HepG2 (cell line): Measurements from ENCODE around the gene FXR2. TPM values are rescaled to one million over a fixed set of nuclear protein-coding genes. Genes with fewer than 3 reads are reported as not detected.

ENCODE experiments used
- ATRX ChIP-seq: sonication (generic); formaldehyde crosslinking; IDR thresholded peaks from 2 replicates; pipeline ENCODE4 v1.4.0; 2020; ENCODE audit warnings: missing genetic modification reagents, borderline replicate concordance
- BHLHE40 ChIP-seq: IDR thresholded peaks from 2 replicates; pipeline ENCODE4 v1.6.1; 2011; ENCODE audit warnings: low read length, improper control_type of control experiment
- CCDC6 ChIP-seq: sonication (generic); formaldehyde crosslinking; IDR thresholded peaks from 2 replicates; pipeline ENCODE4 v1.8.1; 2022; ENCODE audit warnings: mild to moderate bottlenecking, missing genetic modification reagents, moderate library complexity
- FIP1L1 ChIP-seq: fragments of 200-400 bp; formaldehyde crosslinking; IDR thresholded peaks from 2 replicates; pipeline ENCODE4 v1.6.1; 2018; ENCODE audit warnings: low read depth, mild to moderate bottlenecking, low read length, moderate library complexity, borderline replicate concordance; ENCODE audit not compliant: insufficient read depth
- HNRNPK ChIP-seq: fragments of 200-400 bp; formaldehyde crosslinking; IDR thresholded peaks from 2 replicates; pipeline ENCODE4 v1.6.1; 2018; ENCODE audit warnings: low read length, low read depth, moderate library complexity, mild to moderate bottlenecking; ENCODE audit not compliant: poor library complexity, severe bottlenecking
- KAT2B ChIP-seq: fragments of 150-350 bp; IDR thresholded peaks from 2 replicates; pipeline ENCODE4 v1.6.1; 2014; ENCODE audit warnings: low read depth, low read length, borderline replicate concordance
- MEF2D ChIP-seq: sonication (generic); formaldehyde crosslinking; IDR thresholded peaks from 2 replicates; pipeline ENCODE4 v1.5.1; 2020; ENCODE audit warnings: mild to moderate bottlenecking, missing genetic modification reagents
- MEIS1 ChIP-seq: sonication (generic); formaldehyde crosslinking; IDR thresholded peaks from 2 replicates; pipeline ENCODE4 v1.9.0; 2021; ENCODE audit warnings: mild to moderate bottlenecking, missing genetic modification reagents, moderate library complexity, borderline replicate concordance
- PHF8 ChIP-seq: sonication (generic); formaldehyde crosslinking; IDR thresholded peaks from 2 replicates; pipeline ENCODE4 v1.5.0; 2020; ENCODE audit warnings: missing genetic modification reagents
- PLRG1 ChIP-seq: fragments of 450-650 bp; conservative IDR thresholded peaks from 2 replicates; pipeline ENCODE4 v1.6.1; 2016
- REPIN1 ChIP-seq: sonication (generic); formaldehyde crosslinking; IDR thresholded peaks from 2 replicates; pipeline ENCODE4 v1.8.0; 2022; ENCODE audit warnings: missing genetic modification reagents, low read depth, mild to moderate bottlenecking, borderline replicate concordance
- SMARCE1 ChIP-seq: fragments of 450-650 bp; IDR thresholded peaks from 2 replicates; pipeline ENCODE4 v1.6.1; 2017; ENCODE audit warnings: borderline replicate concordance
- SNAPC2 ChIP-seq: sonication (generic); formaldehyde crosslinking; IDR thresholded peaks from 2 replicates; pipeline ENCODE4 v1.8.1; 2022; ENCODE audit warnings: mild to moderate bottlenecking, missing genetic modification reagents
- ZFP62 ChIP-seq: sonication (generic); formaldehyde crosslinking; IDR thresholded peaks from 2 replicates; pipeline ENCODE4 v1.4.0; 2020; ENCODE audit warnings: missing genetic modification reagents
- ZFX ChIP-seq: sonication (generic); formaldehyde crosslinking; IDR thresholded peaks from 2 replicates; pipeline ENCODE4 v1.4.0; 2020; ENCODE audit warnings: mild to moderate bottlenecking, low read depth, missing genetic modification reagents, moderate library complexity
- ZIK1 ChIP-seq: sonication (generic); formaldehyde crosslinking; IDR thresholded peaks from 2 replicates; pipeline ENCODE4 v1.5.0; 2020; ENCODE audit warnings: mild to moderate bottlenecking, low read depth, missing genetic modification reagents, borderline replicate concordance
- ZNF143 ChIP-seq: sonication (generic); formaldehyde crosslinking; IDR thresholded peaks from 2 replicates; pipeline ENCODE4 v1.4.0; 2020; ENCODE audit warnings: missing genetic modification reagents
- ZNF230 ChIP-seq: sonication (generic); formaldehyde crosslinking; IDR thresholded peaks from 2 replicates; pipeline ENCODE4 v1.4.0; 2020; ENCODE audit warnings: mild to moderate bottlenecking, missing genetic modification reagents
- ZNF329 ChIP-seq: sonication (generic); formaldehyde crosslinking; IDR thresholded peaks from 2 replicates; pipeline ENCODE4 v1.9.0; 2021; ENCODE audit warnings: low read depth, mild to moderate bottlenecking, missing genetic modification reagents
- ZNF564 ChIP-seq: sonication (generic); formaldehyde crosslinking; IDR thresholded peaks from 2 replicates; pipeline ENCODE4 v1.8.1; 2023; ENCODE audit warnings: mild to moderate bottlenecking, missing genetic modification reagents
- ZNF577 ChIP-seq: sonication (generic); formaldehyde crosslinking; IDR thresholded peaks from 2 replicates; pipeline ENCODE4 v1.4.0; 2020; ENCODE audit warnings: mild to moderate bottlenecking, low read depth, missing genetic modification reagents, borderline replicate concordance
- ZNF589 ChIP-seq: sonication (generic); formaldehyde crosslinking; conservative IDR thresholded peaks from 2 replicates; pipeline ENCODE4 v1.8.0; 2022; ENCODE audit warnings: mild to moderate bottlenecking, moderate library complexity, missing genetic modification reagents
- ZNF737 ChIP-seq: sonication (generic); formaldehyde crosslinking; IDR thresholded peaks from 2 replicates; pipeline ENCODE4 v1.5.0; 2020; ENCODE audit warnings: missing genetic modification reagents, mild to moderate bottlenecking, borderline replicate concordance
- ZSCAN25 ChIP-seq: sonication (generic); formaldehyde crosslinking; IDR thresholded peaks from 2 replicates; pipeline ENCODE4 v1.8.0; 2022; ENCODE audit warnings: mild to moderate bottlenecking, missing genetic modification reagents
- polyA plus RNA-seq, 8 experiments: library from polyadenylated mRNA; depleted of rRNA in 3 of 8; stranded (reverse) in 7 of 8; unstranded in 1 of 8; fragments of >200 nt; fragmentation: Illumina TruSeq in 4 of 8; extraction: Trizol in 4 of 8; gene quantifications; 2 replicates each; pipeline versions ENCODE4 v1.2.1 to v1.2.3, GENCODE V29; 2011 to 2016; ENCODE audit warnings: low read depth in 4 of 8, missing spikeins in 1 of 8, mixed read lengths in 1 of 8; ENCODE audit not compliant: insufficient read depth in 1 of 8
- total RNA-seq, 5 experiments: library from RNA; depleted of rRNA; stranded (reverse); fragments of >200 nt; fragmentation: Illumina TruSeq; extraction: Trizol; gene quantifications; 2 replicates each; pipeline ENCODE4 v1.2.3, GENCODE V29; 2016; ENCODE audit warnings: low read depth in 1 of 5
- TF ChIP-seq, protein P1 (sequence below): sonication (generic); formaldehyde crosslinking; IDR thresholded peaks from 2 replicates; pipeline ENCODE4 v1.5.0; 2020; ENCODE audit warnings: missing genetic modification reagents
- TF ChIP-seq, protein P2 (sequence below): sonication (generic); formaldehyde crosslinking; IDR thresholded peaks from 2 replicates; pipeline ENCODE4 v1.4.0; 2020; ENCODE audit warnings: low read depth, mild to moderate bottlenecking, missing genetic modification reagents
- TF ChIP-seq, protein P3 (sequence below): fragments of 450-650 bp; IDR thresholded peaks from 2 replicates; pipeline ENCODE4 v1.6.1; 2016

FXR2 gene
- total and polyA plus RNA-seq, 2 of the 13 experiments (the other 11 are each of a cell fraction or from before 2014, with no cell fraction given), result 20.9 to 24.4 TPM

GRCh38 chr17:7579001-7579833 is 35.5 kb downstream of the FXR2 start, which contains the start of gene CD68 (continued):
- TF ChIP-seq ZSCAN25 (CRISPR knock-in tag) (peak; percentile 63; the same call in 1 of the 2 replicates), KAT2B (no peak), PHF8 (CRISPR knock-in tag) (peak; percentile 18; the same call in 1 of the 2 replicates), HNRNPK (no peak), MEF2D (CRISPR knock-in tag) (peak; percentile 84), ZNF564 (CRISPR knock-in tag) (no peak), FIP1L1 (no peak; the same call in 1 of the 2 replicates), CCDC6 (CRISPR knock-in tag) (no peak; the same call in 1 of the 2 replicates), REPIN1 (CRISPR knock-in tag) (peak; percentile 67), SMARCE1 (no peak), ATRX (no peak), SNAPC2 (CRISPR knock-in tag) (no peak), ZFX (CRISPR knock-in tag) (peak; percentile 57), MEIS1 (CRISPR knock-in tag) (no peak), BHLHE40 (peak; percentile 24; the same call in 1 of the 2 replicates), ZNF230 (CRISPR knock-in tag) (no peak), ZNF143 (CRISPR knock-in tag) (peak; percentile 52), ZIK1 (0 out of 2 replicates have a peak, but pooled peaks have one; percentile 41), ZFP62 (CRISPR knock-in tag) (no peak), ZNF589 (CRISPR knock-in tag) (peak; percentile 86; the same call in 1 of the 2 replicates), ZNF577 (no peak), ZNF329 (CRISPR knock-in tag) (no peak), PLRG1 (no peak), ZNF737 (CRISPR knock-in tag) (peak; percentile 52; the same call in 1 of the 2 replicates)
- TF ChIP-seq, protein P1, sequence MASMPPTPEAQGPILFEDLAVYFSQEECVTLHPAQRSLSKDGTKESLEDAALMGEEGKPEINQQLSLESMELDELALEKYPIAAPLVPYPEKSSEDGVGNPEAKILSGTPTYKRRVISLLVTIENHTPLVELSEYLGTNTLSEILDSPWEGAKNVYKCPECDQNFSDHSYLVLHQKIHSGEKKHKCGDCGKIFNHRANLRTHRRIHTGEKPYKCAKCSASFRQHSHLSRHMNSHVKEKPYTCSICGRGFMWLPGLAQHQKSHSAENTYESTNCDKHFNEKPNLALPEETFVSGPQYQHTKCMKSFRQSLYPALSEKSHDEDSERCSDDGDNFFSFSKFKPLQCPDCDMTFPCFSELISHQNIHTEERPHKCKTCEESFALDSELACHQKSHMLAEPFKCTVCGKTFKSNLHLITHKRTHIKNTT (CRISPR knock-in tag), result no peak
- TF ChIP-seq, protein P2, sequence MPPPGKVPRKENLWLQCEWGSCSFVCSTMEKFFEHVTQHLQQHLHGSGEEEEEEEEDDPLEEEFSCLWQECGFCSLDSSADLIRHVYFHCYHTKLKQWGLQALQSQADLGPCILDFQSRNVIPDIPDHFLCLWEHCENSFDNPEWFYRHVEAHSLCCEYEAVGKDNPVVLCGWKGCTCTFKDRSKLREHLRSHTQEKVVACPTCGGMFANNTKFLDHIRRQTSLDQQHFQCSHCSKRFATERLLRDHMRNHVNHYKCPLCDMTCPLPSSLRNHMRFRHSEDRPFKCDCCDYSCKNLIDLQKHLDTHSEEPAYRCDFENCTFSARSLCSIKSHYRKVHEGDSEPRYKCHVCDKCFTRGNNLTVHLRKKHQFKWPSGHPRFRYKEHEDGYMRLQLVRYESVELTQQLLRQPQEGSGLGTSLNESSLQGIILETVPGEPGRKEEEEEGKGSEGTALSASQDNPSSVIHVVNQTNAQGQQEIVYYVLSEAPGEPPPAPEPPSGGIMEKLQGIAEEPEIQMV (CRISPR knock-in tag), result peak; percentile 30; the same call in 1 of the 2 replicates
- TF ChIP-seq, protein P3, sequence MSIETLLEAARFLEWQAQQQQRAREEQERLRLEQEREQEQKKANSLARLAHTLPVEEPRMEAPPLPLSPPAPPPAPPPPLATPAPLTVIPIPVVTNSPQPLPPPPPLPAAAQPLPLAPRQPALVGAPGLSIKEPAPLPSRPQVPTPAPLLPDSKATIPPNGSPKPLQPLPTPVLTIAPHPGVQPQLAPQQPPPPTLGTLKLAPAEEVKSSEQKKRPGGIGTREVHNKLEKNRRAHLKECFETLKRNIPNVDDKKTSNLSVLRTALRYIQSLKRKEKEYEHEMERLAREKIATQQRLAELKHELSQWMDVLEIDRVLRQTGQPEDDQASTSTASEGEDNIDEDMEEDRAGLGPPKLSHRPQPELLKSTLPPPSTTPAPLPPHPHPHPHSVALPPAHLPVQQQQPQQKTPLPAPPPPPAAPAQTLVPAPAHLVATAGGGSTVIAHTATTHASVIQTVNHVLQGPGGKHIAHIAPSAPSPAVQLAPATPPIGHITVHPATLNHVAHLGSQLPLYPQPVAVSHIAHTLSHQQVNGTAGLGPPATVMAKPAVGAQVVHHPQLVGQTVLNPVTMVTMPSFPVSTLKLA, result peak; percentile 92
